Tibial nerve (tissue), 4 donors: ENCODE results near the gene SGPP2. TPM values are rescaled to one million over a fixed set of nuclear protein-coding genes. Genes with fewer than 3 reads are reported as not detected.

Source experiments
- DNase-seq, 2 donors: peaks; one replicate each; pipeline ENCODE4 v3.0.0-alpha.2; 2019; ENCODE audit warnings: low spot score in 2 of 2
- H3K27ac ChIP-seq, 4 donors: fragments of 200-600 bp; sonication (generic) in 3 of 4; one replicate each; pipeline ENCODE4 v1.5.1; 2017 to 2019; ENCODE audit warnings: mild to moderate bottlenecking in 1 of 4
- H3K27me3 ChIP-seq, 2 donors: fragments of 200-600 bp; sonication (generic) in 1 of 2; one replicate each; pipeline versions ENCODE4 v1.5.1 to v1.6.0; 2017 to 2019
- H3K36me3 ChIP-seq, 3 donors: fragments of 200-600 bp; sonication (generic); one replicate each; pipeline ENCODE4 v1.5.1; 2018 to 2019
- H3K4me1 ChIP-seq, 4 donors: fragments of 200-600 bp; sonication (generic) in 3 of 4; one replicate each; pipeline ENCODE4 v1.5.1; 2017 to 2019
- H3K4me3 ChIP-seq, 4 donors: fragments of 200-600 bp; sonication (generic) in 3 of 4; one replicate each; pipeline ENCODE4 v1.5.1; 2017 to 2019; ENCODE audit warnings: mild to moderate bottlenecking in 1 of 4, moderate library complexity in 1 of 4
- H3K9me3 ChIP-seq, 4 donors: fragments of 200-600 bp; sonication (generic) in 3 of 4; one replicate each; pipeline ENCODE4 v1.5.1; 2017 to 2019
- CTCF ChIP-seq, 5 experiments: fragments of 200-600 bp in 3 of 5; fragments of 450-650 bp in 2 of 5; sonication (generic) in 3 of 5; IDR thresholded peaks; one replicate each; pipeline ENCODE4 v1.5.1; 2016 to 2019; ENCODE audit warnings: antibody characterized with exemption in 5 of 5, mild to moderate bottlenecking in 3 of 5, moderate library complexity in 2 of 5
- EP300 ChIP-seq, 2 donors: sonication (generic); formaldehyde crosslinking; IDR thresholded peaks; one replicate each; pipeline ENCODE4 v1.6.1; 2017; ENCODE audit warnings: antibody characterized with exemption in 2 of 2, mild to moderate bottlenecking in 1 of 2
- POLR2A ChIP-seq, 2 donors: fragments of 450-650 bp; IDR thresholded peaks; one replicate each; pipeline ENCODE4 v1.6.1; 2017; ENCODE audit warnings: antibody characterized with exemption in 2 of 2, mild to moderate bottlenecking in 2 of 2, moderate library complexity in 2 of 2
- WGBS, 2 donors: methylation state at CpG; one replicate each; pipeline ENCODE4 v1.1.5; 2018; 5-methylcytosine and 5-hydroxymethylcytosine counted together
- total RNA-seq, 4 donors: library from RNA; depleted of rRNA; stranded (reverse); fragments of >200 nt; gene quantifications; one replicate each; pipeline ENCODE4 v1.1.0, GENCODE V29; 2016

The SGPP2 gene
- total RNA-seq, 4 donors from 2014 or later, result not detected

DNA sequence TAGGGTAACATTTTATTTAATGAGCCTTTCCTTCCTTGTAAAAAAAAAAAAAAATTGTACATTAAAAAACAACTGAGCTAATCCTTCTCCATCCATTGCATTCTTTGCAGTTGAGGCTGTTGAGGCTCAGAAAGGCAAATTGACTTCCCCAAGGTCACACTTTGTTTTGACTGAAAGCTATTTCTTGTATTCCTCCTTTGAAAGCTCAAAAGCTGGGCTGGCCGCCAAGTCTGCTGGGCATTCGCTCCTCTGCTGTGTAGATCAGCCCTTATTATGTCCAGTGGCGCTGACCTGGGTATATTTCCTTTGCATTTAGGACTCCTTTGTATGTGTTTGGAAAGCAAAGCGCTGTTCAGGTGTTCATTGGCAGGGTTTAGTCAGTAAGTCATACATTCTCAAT is 44.0 kb downstream of the SGPP2 start:
- Histone ChIP-seq H3K36me3 (no peaks in the 10 kb centered on the region), H3K27me3 (peaks cover 0 to 5% of the 10 kb centered on the region in 2 donors), H3K9me3 (no peaks in the 10 kb centered on the region), H3K4me1 (no peaks in the 10 kb centered on the region), H3K4me3 (no peak overlapping the region), H3K27ac (no peak overlapping the region)
- DNase-seq, result no peak
- 39 to 40% methylated on average over 4 of the region's 4 CpGs for WGBS, 2 donors
- TF ChIP-seq POLR2A (IDR thresholded peaks at IDR 0.05), result no peak
- TF ChIP-seq EP300 (IDR thresholded peaks at IDR 0.05), result no peak
- no peak for TF ChIP-seq CTCF (IDR thresholded peaks at IDR 0.05)

GRCh38 chr2:222470802-222471468 is 46.6 kb downstream of the SGPP2 start:
- Histone ChIP-seq H3K4me3 (no peak overlapping the region), H3K36me3 (no peaks in the 10 kb centered on the region), H3K27ac (no peak overlapping the region), H3K27me3 (no peaks in the 10 kb centered on the region), H3K4me1 (no peaks in the 10 kb centered on the region), H3K9me3 (no peaks in the 10 kb centered on the region)
- 75 to 78% methylated on average over 5 of the region's 5 CpGs for WGBS, 2 donors
- no peak for DNase-seq
- TF ChIP-seq POLR2A (IDR thresholded peaks at IDR 0.05) (no peak), CTCF (IDR thresholded peaks at IDR 0.05) (no peak)

- TF ChIP-seq EP300 (IDR thresholded peaks at IDR 0.05), result no peak
- no peak for TF ChIP-seq CTCF (IDR thresholded peaks at IDR 0.05)
- TF ChIP-seq POLR2A (IDR thresholded peaks at IDR 0.05), result no peak
Observed at GRCh38 chr2:222477962-222478608, 53.7 kb downstream of the SGPP2 start.

DNA sequence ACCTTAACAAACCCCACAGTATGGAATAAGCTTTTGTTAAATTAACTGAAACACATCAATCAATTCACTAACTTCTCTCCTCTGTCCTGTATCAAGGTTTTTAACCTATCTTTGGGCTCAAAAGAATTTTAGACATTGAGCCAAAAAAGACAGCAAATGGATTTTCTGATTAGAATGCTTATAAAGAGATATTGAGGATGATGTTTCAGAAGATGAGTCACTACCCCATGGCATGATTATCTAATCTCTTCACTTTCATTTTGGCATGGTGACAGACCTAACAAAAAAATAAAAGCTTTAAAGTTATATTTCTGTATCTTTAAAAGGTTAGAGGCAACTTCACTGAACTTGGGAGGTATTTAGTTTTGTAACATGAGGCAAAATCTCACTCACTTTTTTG is 55.5 kb downstream of the SGPP2 start:
- H3K4me3 ChIP-seq, result no peak overlapping the region
- no peak for TF ChIP-seq EP300 (IDR thresholded peaks at IDR 0.05)
- TF ChIP-seq CTCF (IDR thresholded peaks at IDR 0.05), result no peak
- TF ChIP-seq POLR2A (IDR thresholded peaks at IDR 0.05), result no peak
- H3K27me3 ChIP-seq, result peaks cover 0 to 6% of the 10 kb centered on the region in 2 donors
- H3K9me3 ChIP-seq, result no peaks in the 10 kb centered on the region
- no peaks in the 10 kb centered on the region for H3K36me3 ChIP-seq
- no peak overlapping the region for H3K27ac ChIP-seq
- DNase-seq, result no peak
- no peaks in the 10 kb centered on the region for H3K4me1 ChIP-seq

More at GRCh38 chr2:222477962-222478608, 53.7 kb downstream of the SGPP2 start:
- no peaks in the 10 kb centered on the region for H3K4me1 ChIP-seq
- H3K27me3 ChIP-seq, result peaks cover 0 to 6% of the 10 kb centered on the region in 2 donors
- H3K27ac ChIP-seq, result no peak overlapping the region
- WGBS, 2 donors, result 26 to 37% methylated on average over 14 of the region's 14 CpGs
- no peaks in the 10 kb centered on the region for H3K9me3 ChIP-seq
- DNase-seq, result no peak
- no peak overlapping the region for H3K4me3 ChIP-seq
- H3K36me3 ChIP-seq, result no peaks in the 10 kb centered on the region

GRCh38 chr2:222480497-222480896 is 56.2 kb downstream of the SGPP2 start:
- WGBS, 2 donors, result 85 to 86% methylated on average over 5 of the region's 5 CpGs
- no peak overlapping the region for H3K27ac ChIP-seq

More at GRCh38 chr2:222480497-222480896, 56.2 kb downstream of the SGPP2 start:
- Histone ChIP-seq H3K4me1 (no peaks in the 10 kb centered on the region), H3K27me3 (peaks cover 0 to 6% of the 10 kb centered on the region in 2 donors), H3K4me3 (no peak overlapping the region), H3K9me3 (no peaks in the 10 kb centered on the region), H3K36me3 (no peaks in the 10 kb centered on the region)
- TF ChIP-seq CTCF (IDR thresholded peaks at IDR 0.05) (no peak), POLR2A (IDR thresholded peaks at IDR 0.05) (no peak), EP300 (IDR thresholded peaks at IDR 0.05) (no peak)
- no peak for DNase-seq
